GM23338 (cell line): Measurements from ENCODE around the gene DTYMK. TPM values are rescaled to one million over a fixed set of nuclear protein-coding genes. Genes with fewer than 3 reads are reported as not detected.
A peak's percentile ranks its signal among the peaks of the same experiment; 100 is the strongest.

Experiments used
- ATAC-seq: fragments of 200-7000 bp; cut with Tn5 transposase; 3 replicates; pipeline ENCODE4 v1.9.1; 2020
- DNase-seq: peaks from one replicate; pipeline ENCODE4 v3.0.0-alpha.2; 2015; ENCODE audit warnings: low spot score
- H2AFZ ChIP-seq: fragments of 200-600 bp; sonication (generic); 2 replicates; pipeline ENCODE4 v1.8.0; 2016; ENCODE audit warnings: antibody characterized with exemption, mild to moderate bottlenecking, moderate library complexity
- H3F3A ChIP-seq: fragments of 200-600 bp; sonication (generic); replicated peaks from 2 replicates; pipeline ENCODE4 v1.8.0; 2017; ENCODE audit warnings: antibody characterized with exemption, mixed run types, low read depth
- H3K27ac ChIP-seq: fragments of 200-600 bp; sonication (generic); 2 replicates; pipeline ENCODE4 v1.6.1; 2016; ENCODE audit warnings: low read depth
- H3K27me3 ChIP-seq: fragments of 200-600 bp; sonication (generic); 2 replicates; pipeline ENCODE4 v1.8.0; 2016; ENCODE audit warnings: mild to moderate bottlenecking, mixed run types, moderate library complexity; ENCODE audit not compliant: insufficient read depth
- H3K36me3 ChIP-seq: fragments of 200-600 bp; sonication (generic); 2 replicates; pipeline ENCODE4 v1.8.0; 2016; ENCODE audit warnings: mild to moderate bottlenecking; ENCODE audit not compliant: insufficient read depth
- H3K4me1 ChIP-seq: fragments of 200-600 bp; sonication (generic); 2 replicates; pipeline ENCODE4 v1.8.0; 2016; ENCODE audit warnings: mild to moderate bottlenecking, moderate library complexity; ENCODE audit not compliant: insufficient read depth
- H3K4me2 ChIP-seq: fragments of 200-600 bp; sonication (generic); 2 replicates; pipeline ENCODE4 v1.7.1; 2017; ENCODE audit warnings: mixed run types
- H3K4me3 ChIP-seq: fragments of 200-600 bp; sonication (generic); 2 replicates; pipeline ENCODE4 v1.6.1; 2016; ENCODE audit warnings: mixed run types
- H3K79me2 ChIP-seq: fragments of 200-600 bp; sonication (generic); replicated peaks from 2 replicates; pipeline ENCODE4 v1.8.0; 2017; ENCODE audit warnings: mild to moderate bottlenecking; ENCODE audit not compliant: insufficient read depth
- H3K9me2 ChIP-seq: fragments of 200-600 bp; sonication (generic); 2 replicates; pipeline ENCODE4 v1.8.0; 2017; ENCODE audit not compliant: insufficient read depth
- H4K20me1 ChIP-seq: fragments of 200-600 bp; sonication (generic); replicated peaks from 2 replicates; pipeline ENCODE4 v1.8.0; 2017; ENCODE audit warnings: mild to moderate bottlenecking; ENCODE audit not compliant: insufficient read depth
- H3K27ac Mint-ChIP-seq: 2 replicates; pipeline ENCODE4 v1.8.0; 2020; ENCODE audit warnings: inconsistent platforms, mild to moderate bottlenecking, moderate library complexity, mixed read lengths
- H3K27me3 Mint-ChIP-seq: 3 replicates; pipeline ENCODE4 v1.8.0; 2022; ENCODE audit warnings: low read depth, mild to moderate bottlenecking, moderate library complexity, mixed read lengths, inconsistent platforms; ENCODE audit not compliant: insufficient read depth, poor library complexity
- H3K36me3 Mint-ChIP-seq: 3 replicates; pipeline ENCODE4 v1.8.0; 2021; ENCODE audit warnings: low read depth, mild to moderate bottlenecking, inconsistent platforms, moderate library complexity, mixed read lengths
- H3K4me1 Mint-ChIP-seq: 3 replicates; pipeline ENCODE4 v1.8.0; 2020; ENCODE audit warnings: mild to moderate bottlenecking, inconsistent platforms, mixed read lengths
- H3K4me3 Mint-ChIP-seq: 3 replicates; pipeline ENCODE4 v1.8.0; 2021; ENCODE audit warnings: moderate library complexity, mild to moderate bottlenecking, inconsistent platforms, mixed read lengths
- H3K9me3 Mint-ChIP-seq: 3 replicates; pipeline ENCODE4 v1.8.0; 2020; ENCODE audit warnings: moderate library complexity, mild to moderate bottlenecking, inconsistent platforms, mixed read lengths
- CREB1 ChIP-seq: fragments of 250-450 bp; sonication (Bioruptor Pico); IDR thresholded peaks from 2 replicates; pipeline ENCODE4 v1.5.0; 2020; ENCODE audit warnings: low read depth, mild to moderate bottlenecking, moderate library complexity
- ETS1 ChIP-seq: IDR thresholded peaks from 2 replicates; pipeline ENCODE4 v1.6.1; 2016; ENCODE audit warnings: antibody characterized with exemption
- EZH2 ChIP-seq: fragments of 200-600 bp; sonication (generic); IDR thresholded peaks from one replicate; pipeline ENCODE4 v1.8.0; 2017; ENCODE audit warnings: antibody characterized with exemption, mild to moderate bottlenecking, low read depth; ENCODE audit not compliant: unreplicated experiment
- EZH2phosphoT487 ChIP-seq: fragments of 200-600 bp; sonication (generic); IDR thresholded peaks from one replicate; pipeline ENCODE4 v1.8.1; 2018; ENCODE audit warnings: antibody characterized with exemption; ENCODE audit not compliant: unreplicated experiment
- JUNB ChIP-seq: IDR thresholded peaks from one replicate; pipeline ENCODE4 v1.6.1; 2016; ENCODE audit warnings: antibody characterized with exemption; ENCODE audit not compliant: unreplicated experiment
- NANOG ChIP-seq: IDR thresholded peaks from 2 replicates; pipeline ENCODE4 v1.6.1; 2016; ENCODE audit warnings: antibody characterized with exemption, borderline replicate concordance
- POLR2AphosphoS5 ChIP-seq: IDR thresholded peaks from 2 replicates; pipeline ENCODE4 v1.6.1; 2016; ENCODE audit warnings: antibody characterized with exemption, low read depth
- STAT1 ChIP-seq: IDR thresholded peaks from one replicate; pipeline ENCODE4 v1.6.1; 2016; ENCODE audit warnings: antibody characterized with exemption; ENCODE audit not compliant: unreplicated experiment
- ZNF114 ChIP-seq: fragments of 250-450 bp; sonication (Bioruptor Pico); IDR thresholded peaks from 2 replicates; pipeline ENCODE4 v1.5.0; 2020; ENCODE audit warnings: mild to moderate bottlenecking, moderate library complexity
- ZNF331 ChIP-seq: fragments of 250-450 bp; sonication (Bioruptor Pico); IDR thresholded peaks from 2 replicates; pipeline ENCODE4 v1.5.0; 2020; ENCODE audit warnings: low read depth, mild to moderate bottlenecking, moderate library complexity
- polyA plus RNA-seq: library from polyadenylated mRNA; unstranded; fragments of >200 nt; fragmentation: Nextera tagmentation; extraction: Ambion mirVana; gene quantifications from 2 replicates; pipeline ENCODE4 v1.2.1, GENCODE V29; 2016
- total RNA-seq: library from RNA; depleted of rRNA; stranded (reverse); fragments of >200 nt; shearing (Covaris generic); gene quantifications from 2 replicates; pipeline ENCODE4 v1.2.3, GENCODE V29; 2014
- TF ChIP-seq, protein P1 (sequence below), 2 experiments: fragments of 200-600 bp in 1 of 2; sonication (generic) in 1 of 2; conservative IDR thresholded peaks; 2 replicates each; pipeline versions ENCODE4 v1.5.1 to v1.6.1; 2016 to 2017; ENCODE audit warnings: antibody characterized with exemption in 2 of 2, low read depth in 2 of 2, mild to moderate bottlenecking in 2 of 2, moderate library complexity in 1 of 2
- TF ChIP-seq, protein P2 (sequence below): IDR thresholded peaks from one replicate; pipeline ENCODE4 v1.6.1; 2018; ENCODE audit warnings: antibody characterized with exemption; ENCODE audit not compliant: unreplicated experiment

Gene DTYMK
- total and polyA plus RNA-seq, 2 experiments from 2014 or later, result 55.4 to 65.4 TPM

GRCh38 chr2:241734208-241734466, 47.5 kb upstream of the DTYMK start (continued):
- TF ChIP-seq, protein P1, sequence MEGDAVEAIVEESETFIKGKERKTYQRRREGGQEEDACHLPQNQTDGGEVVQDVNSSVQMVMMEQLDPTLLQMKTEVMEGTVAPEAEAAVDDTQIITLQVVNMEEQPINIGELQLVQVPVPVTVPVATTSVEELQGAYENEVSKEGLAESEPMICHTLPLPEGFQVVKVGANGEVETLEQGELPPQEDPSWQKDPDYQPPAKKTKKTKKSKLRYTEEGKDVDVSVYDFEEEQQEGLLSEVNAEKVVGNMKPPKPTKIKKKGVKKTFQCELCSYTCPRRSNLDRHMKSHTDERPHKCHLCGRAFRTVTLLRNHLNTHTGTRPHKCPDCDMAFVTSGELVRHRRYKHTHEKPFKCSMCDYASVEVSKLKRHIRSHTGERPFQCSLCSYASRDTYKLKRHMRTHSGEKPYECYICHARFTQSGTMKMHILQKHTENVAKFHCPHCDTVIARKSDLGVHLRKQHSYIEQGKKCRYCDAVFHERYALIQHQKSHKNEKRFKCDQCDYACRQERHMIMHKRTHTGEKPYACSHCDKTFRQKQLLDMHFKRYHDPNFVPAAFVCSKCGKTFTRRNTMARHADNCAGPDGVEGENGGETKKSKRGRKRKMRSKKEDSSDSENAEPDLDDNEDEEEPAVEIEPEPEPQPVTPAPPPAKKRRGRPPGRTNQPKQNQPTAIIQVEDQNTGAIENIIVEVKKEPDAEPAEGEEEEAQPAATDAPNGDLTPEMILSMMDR (conservative IDR thresholded peaks at IDR 0.05; ENCODE audit: low read depth in 2 of 2), result peak in 1 of 2 experiments; percentile 24; a peak in 2 of 4 replicates
- TF ChIP-seq ZNF114 (CRISPR knock-in tag) (no peak), EZH2 (no peak), EZH2phosphoT487 (no peak), POLR2AphosphoS5 (peak; percentile 84)

DNA sequence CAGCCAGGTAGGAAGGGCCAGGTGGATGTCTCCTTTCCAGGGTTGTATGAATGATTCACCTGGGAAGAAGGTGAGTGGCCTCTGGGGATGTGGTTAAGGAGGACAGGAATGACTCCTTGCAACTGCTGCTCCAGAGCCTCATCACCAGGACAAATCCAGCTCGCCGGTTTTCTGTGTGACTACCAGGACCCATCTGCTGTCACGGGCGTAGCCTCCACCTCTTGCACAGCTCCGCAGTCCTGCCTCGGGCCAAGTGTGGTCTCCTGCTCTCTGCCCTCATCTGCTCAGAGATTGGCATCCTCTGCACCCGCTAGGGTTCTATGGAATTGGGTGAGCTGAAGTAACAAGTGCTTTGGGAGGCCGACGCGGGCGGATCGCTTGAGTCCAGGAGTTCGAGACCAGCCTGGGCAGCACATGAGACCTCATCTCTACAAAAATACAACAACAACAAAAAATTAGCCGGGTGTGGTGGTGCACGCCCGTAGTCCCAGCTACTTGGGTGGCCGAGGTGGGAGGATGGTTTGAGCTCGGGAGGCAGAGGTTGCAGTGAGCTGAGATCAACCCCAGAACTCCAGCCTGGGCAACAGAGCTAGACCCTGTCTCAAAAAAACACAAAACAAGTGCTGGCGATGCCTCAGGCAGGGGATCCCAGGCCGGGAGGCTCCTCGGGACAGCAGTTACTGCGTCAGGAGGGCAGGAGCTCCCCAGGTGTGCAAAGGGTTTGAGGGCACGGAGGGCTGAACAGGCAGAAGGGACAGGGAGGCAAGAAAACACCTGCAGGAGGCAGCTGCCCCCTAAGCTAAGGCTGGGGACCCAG, 47.0 kb upstream of the DTYMK start:
- no peak overlapping the region for H3K27ac Mint-ChIP-seq
- no peaks in the 10 kb centered on the region for H3K27me3 ChIP-seq
- H3K4me1 ChIP-seq, result no peaks in the 10 kb centered on the region; the same call in 1 of the 2 replicates
- no peaks in the 10 kb centered on the region for H3K79me2 ChIP-seq
- H3K4me3 ChIP-seq, result peak overlapping the region; percentile 86
- H3K4me1 Mint-ChIP-seq, result no peaks in the 10 kb centered on the region
- H3K36me3 ChIP-seq, result no peaks in the 10 kb centered on the region
- H3K36me3 Mint-ChIP-seq, result no peaks in the 10 kb centered on the region; the same call in 2 of the 3 replicates
- no peaks in the 10 kb centered on the region for H4K20me1 ChIP-seq
- no peak for DNase-seq
- peak overlapping the region; percentile 65 for H3K4me3 Mint-ChIP-seq
- no peaks in the 10 kb centered on the region; the same call in 2 of the 3 replicates for H3K9me3 Mint-ChIP-seq
- no peaks in the 10 kb centered on the region; the same call in 1 of the 2 replicates for H3K9me2 ChIP-seq
- H3F3A ChIP-seq, result 0 out of 2 replicates have a peak, but pooled peaks cover 10% of the 10 kb centered on the region
- H3K27ac ChIP-seq, result no peak overlapping the region
- peak overlapping the region; percentile 93 for H2AFZ ChIP-seq
- ATAC-seq, result no peak
- H3K4me2 ChIP-seq, result peak overlapping the region; percentile 83
- H3K27me3 Mint-ChIP-seq, result peaks cover 17% of the 10 kb centered on the region
- TF ChIP-seq CREB1 (CRISPR knock-in tag) (no peak), ZNF331 (no peak), JUNB (no peak), ETS1 (no peak), STAT1 (no peak), EZH2phosphoT487 (no peak), NANOG (no peak), POLR2AphosphoS5 (no peak), EZH2 (no peak)
- TF ChIP-seq, protein P1 (conservative IDR thresholded peaks at IDR 0.05; ENCODE audit: low read depth in 2 of 2), result no peak
- TF ChIP-seq, protein P2, sequence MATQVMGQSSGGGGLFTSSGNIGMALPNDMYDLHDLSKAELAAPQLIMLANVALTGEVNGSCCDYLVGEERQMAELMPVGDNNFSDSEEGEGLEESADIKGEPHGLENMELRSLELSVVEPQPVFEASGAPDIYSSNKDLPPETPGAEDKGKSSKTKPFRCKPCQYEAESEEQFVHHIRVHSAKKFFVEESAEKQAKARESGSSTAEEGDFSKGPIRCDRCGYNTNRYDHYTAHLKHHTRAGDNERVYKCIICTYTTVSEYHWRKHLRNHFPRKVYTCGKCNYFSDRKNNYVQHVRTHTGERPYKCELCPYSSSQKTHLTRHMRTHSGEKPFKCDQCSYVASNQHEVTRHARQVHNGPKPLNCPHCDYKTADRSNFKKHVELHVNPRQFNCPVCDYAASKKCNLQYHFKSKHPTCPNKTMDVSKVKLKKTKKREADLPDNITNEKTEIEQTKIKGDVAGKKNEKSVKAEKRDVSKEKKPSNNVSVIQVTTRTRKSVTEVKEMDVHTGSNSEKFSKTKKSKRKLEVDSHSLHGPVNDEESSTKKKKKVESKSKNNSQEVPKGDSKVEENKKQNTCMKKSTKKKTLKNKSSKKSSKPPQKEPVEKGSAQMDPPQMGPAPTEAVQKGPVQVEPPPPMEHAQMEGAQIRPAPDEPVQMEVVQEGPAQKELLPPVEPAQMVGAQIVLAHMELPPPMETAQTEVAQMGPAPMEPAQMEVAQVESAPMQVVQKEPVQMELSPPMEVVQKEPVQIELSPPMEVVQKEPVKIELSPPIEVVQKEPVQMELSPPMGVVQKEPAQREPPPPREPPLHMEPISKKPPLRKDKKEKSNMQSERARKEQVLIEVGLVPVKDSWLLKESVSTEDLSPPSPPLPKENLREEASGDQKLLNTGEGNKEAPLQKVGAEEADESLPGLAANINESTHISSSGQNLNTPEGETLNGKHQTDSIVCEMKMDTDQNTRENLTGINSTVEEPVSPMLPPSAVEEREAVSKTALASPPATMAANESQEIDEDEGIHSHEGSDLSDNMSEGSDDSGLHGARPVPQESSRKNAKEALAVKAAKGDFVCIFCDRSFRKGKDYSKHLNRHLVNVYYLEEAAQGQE, result no peak
